MM.1S (cell line): Measurements from ENCODE around the gene DDX28.
A peak's percentile ranks its signal among the peaks of the same experiment; 100 is the strongest.

Experiments
- DNase-seq: peaks from one replicate; pipeline ENCODE4 v3.0.0-alpha.2; 2015
- H2AFZ ChIP-seq: fragments of 300-600 bp; sonication (generic); 2 replicates; pipeline ENCODE4 v1.6.0; 2016; ENCODE audit warnings: antibody characterized with exemption, low read length
- H3F3A ChIP-seq: fragments of 300-600 bp; sonication (generic); 2 replicates; pipeline ENCODE4 v1.6.1; 2016; ENCODE audit warnings: mild to moderate bottlenecking, antibody characterized with exemption, low read length, moderate library complexity, mixed read lengths; ENCODE audit not compliant: insufficient read depth
- H3K27ac ChIP-seq: fragments of 300-600 bp; sonication (generic); 2 replicates; pipeline ENCODE4 v1.5.1; 2016; ENCODE audit warnings: mild to moderate bottlenecking, low read length
- H3K27me3 ChIP-seq: fragments of 300-600 bp; sonication (generic); replicated peaks from 2 replicates; pipeline ENCODE4 v1.6.0; 2016; ENCODE audit warnings: low read length; ENCODE audit not compliant: insufficient read depth
- H3K36me3 ChIP-seq: fragments of 300-600 bp; sonication (generic); replicated peaks from 2 replicates; pipeline ENCODE4 v1.6.1; 2016; ENCODE audit warnings: mild to moderate bottlenecking, low read length, mixed read lengths; ENCODE audit not compliant: insufficient read depth
- H3K4me1 ChIP-seq: fragments of 300-600 bp; sonication (generic); 2 replicates; pipeline ENCODE4 v1.6.1; 2016; ENCODE audit warnings: low read length, mixed read lengths
- H3K4me2 ChIP-seq: fragments of 300-600 bp; sonication (generic); 2 replicates; pipeline ENCODE4 v1.6.0; 2016; ENCODE audit warnings: low read depth, low read length
- H3K4me3 ChIP-seq: fragments of 300-600 bp; sonication (generic); 2 replicates; pipeline ENCODE4 v1.5.1; 2016; ENCODE audit warnings: low read length, mixed read lengths
- H3K79me2 ChIP-seq: fragments of 300-600 bp; sonication (generic); 2 replicates; pipeline ENCODE4 v1.6.1; 2016; ENCODE audit warnings: mixed run types, low read length, mixed read lengths
- H3K9ac ChIP-seq: fragments of 300-600 bp; sonication (generic); 2 replicates; pipeline ENCODE4 v1.6.1; 2016; ENCODE audit warnings: low read length, mixed read lengths
- H3K9me2 ChIP-seq: fragments of 300-600 bp; sonication (generic); replicated peaks from 2 replicates; pipeline ENCODE4 v1.6.1; 2016; ENCODE audit warnings: mild to moderate bottlenecking, low read length, mixed read lengths; ENCODE audit not compliant: insufficient read depth
- H3K9me3 ChIP-seq: fragments of 300-600 bp; sonication (generic); replicated peaks from 2 replicates; pipeline ENCODE4 v1.6.1; 2016; ENCODE audit warnings: mild to moderate bottlenecking, low read length, mixed read lengths; ENCODE audit not compliant: insufficient read depth
- H4K20me1 ChIP-seq: fragments of 300-600 bp; sonication (generic); 2 replicates; pipeline ENCODE4 v1.6.1; 2016; ENCODE audit warnings: mild to moderate bottlenecking, low read length, moderate library complexity, mixed read lengths; ENCODE audit not compliant: insufficient read depth
- EZH2 ChIP-seq: fragments of 300-600 bp; sonication (generic); optimal IDR thresholded peaks from 2 replicates; pipeline ENCODE3; 2017; ENCODE audit warnings: low read depth, mild to moderate bottlenecking, antibody characterized with exemption, low read length, mixed read lengths
- EZH2phosphoT487 ChIP-seq: fragments of 300-600 bp; sonication (generic); IDR thresholded peaks from 2 replicates; pipeline ENCODE4 v1.6.1; 2018; ENCODE audit warnings: antibody characterized with exemption, low read length
- TF ChIP-seq, protein P1 (sequence below): fragments of 300-600 bp; sonication (generic); IDR thresholded peaks from 2 replicates; pipeline ENCODE4 v1.5.1; 2016; ENCODE audit warnings: antibody characterized with exemption, low read length, mixed read lengths

The DDX28 gene, protein sequence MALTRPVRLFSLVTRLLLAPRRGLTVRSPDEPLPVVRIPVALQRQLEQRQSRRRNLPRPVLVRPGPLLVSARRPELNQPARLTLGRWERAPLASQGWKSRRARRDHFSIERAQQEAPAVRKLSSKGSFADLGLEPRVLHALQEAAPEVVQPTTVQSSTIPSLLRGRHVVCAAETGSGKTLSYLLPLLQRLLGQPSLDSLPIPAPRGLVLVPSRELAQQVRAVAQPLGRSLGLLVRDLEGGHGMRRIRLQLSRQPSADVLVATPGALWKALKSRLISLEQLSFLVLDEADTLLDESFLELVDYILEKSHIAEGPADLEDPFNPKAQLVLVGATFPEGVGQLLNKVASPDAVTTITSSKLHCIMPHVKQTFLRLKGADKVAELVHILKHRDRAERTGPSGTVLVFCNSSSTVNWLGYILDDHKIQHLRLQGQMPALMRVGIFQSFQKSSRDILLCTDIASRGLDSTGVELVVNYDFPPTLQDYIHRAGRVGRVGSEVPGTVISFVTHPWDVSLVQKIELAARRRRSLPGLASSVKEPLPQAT

DNA sequence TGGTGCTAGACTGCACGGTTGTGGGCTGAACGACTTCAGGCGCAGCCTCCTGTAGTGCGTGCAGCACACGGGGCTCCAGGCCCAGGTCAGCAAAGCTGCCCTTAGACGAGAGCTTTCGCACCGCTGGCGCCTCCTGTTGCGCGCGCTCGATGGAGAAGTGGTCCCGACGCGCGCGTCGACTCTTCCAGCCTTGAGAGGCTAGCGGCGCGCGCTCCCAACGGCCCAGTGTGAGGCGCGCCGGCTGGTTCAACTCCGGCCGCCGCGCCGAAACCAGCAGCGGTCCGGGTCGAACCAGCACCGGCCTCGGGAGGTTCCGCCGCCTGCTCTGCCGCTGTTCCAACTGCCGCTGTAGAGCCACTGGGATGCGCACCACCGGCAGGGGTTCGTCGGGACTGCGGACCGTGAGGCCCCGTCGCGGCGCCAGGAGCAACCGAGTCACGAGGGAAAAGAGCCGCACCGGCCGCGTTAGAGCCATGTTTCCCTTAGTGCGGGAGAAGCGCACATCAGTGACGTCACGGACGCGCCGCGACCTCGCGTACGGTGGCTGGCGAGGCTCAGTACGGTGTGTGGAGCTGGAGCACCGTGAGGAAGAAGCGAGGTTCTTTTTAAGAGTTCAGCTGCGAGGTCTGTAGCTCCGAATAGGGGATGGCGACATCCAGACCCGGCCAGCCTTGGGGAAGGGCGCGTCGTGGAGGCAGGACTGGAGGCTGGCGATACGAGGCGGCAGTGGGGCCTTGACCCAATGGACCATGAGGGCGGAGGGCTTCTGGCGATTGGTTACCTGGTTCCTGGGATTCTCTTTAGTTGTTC is at the start of gene DDX28, which contains the start of gene DUS2:
Gene DDX28, minus strand, starts transcription at position 505 of the 810 bp plus-strand sequence. Its CDS starts 30 bp downstream, at position 475.
Gene DUS2, plus strand, starts transcription at position 557 of the 810 bp plus-strand sequence. CDS start 14,740 bp downstream, outside the sequence.
- H4K20me1 ChIP-seq = no peaks in the 10 kb centered on the region
- H3K27ac ChIP-seq = peak within 1 kb of the TSS; percentile 62
- H3K9me2 ChIP-seq = no peaks in the 10 kb centered on the region
- H3K4me1 ChIP-seq = 0 out of 2 replicates have a peak, but pooled peaks cover 5% of the 10 kb centered on the region
- DNase-seq = peak; percentile 93
- H3K27me3 ChIP-seq = no peaks in the 10 kb centered on the region
- TF ChIP-seq, protein P1, sequence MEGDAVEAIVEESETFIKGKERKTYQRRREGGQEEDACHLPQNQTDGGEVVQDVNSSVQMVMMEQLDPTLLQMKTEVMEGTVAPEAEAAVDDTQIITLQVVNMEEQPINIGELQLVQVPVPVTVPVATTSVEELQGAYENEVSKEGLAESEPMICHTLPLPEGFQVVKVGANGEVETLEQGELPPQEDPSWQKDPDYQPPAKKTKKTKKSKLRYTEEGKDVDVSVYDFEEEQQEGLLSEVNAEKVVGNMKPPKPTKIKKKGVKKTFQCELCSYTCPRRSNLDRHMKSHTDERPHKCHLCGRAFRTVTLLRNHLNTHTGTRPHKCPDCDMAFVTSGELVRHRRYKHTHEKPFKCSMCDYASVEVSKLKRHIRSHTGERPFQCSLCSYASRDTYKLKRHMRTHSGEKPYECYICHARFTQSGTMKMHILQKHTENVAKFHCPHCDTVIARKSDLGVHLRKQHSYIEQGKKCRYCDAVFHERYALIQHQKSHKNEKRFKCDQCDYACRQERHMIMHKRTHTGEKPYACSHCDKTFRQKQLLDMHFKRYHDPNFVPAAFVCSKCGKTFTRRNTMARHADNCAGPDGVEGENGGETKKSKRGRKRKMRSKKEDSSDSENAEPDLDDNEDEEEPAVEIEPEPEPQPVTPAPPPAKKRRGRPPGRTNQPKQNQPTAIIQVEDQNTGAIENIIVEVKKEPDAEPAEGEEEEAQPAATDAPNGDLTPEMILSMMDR = 0 out of 2 replicates have a peak, but pooled peaks have one; percentile 11
- TF ChIP-seq EZH2phosphoT487 = no peak
- peak within 1 kb of the TSS; percentile 89 for H3K4me2 ChIP-seq
- H3F3A ChIP-seq = peaks cover 9% of the 10 kb centered on the region; the same call in 1 of the 2 replicates
- H3K36me3 ChIP-seq = no peaks in the 10 kb centered on the region
- H3K4me3 ChIP-seq = peak within 1 kb of the TSS; percentile 97
- peak within 1 kb of the TSS; percentile 97 for H2AFZ ChIP-seq
- no peaks in the 10 kb centered on the region for H3K9me3 ChIP-seq
- H3K79me2 ChIP-seq = peaks cover 45% of the 10 kb centered on the region
- peak within 1 kb of the TSS; percentile 95 for H3K9ac ChIP-seq

DNA sequence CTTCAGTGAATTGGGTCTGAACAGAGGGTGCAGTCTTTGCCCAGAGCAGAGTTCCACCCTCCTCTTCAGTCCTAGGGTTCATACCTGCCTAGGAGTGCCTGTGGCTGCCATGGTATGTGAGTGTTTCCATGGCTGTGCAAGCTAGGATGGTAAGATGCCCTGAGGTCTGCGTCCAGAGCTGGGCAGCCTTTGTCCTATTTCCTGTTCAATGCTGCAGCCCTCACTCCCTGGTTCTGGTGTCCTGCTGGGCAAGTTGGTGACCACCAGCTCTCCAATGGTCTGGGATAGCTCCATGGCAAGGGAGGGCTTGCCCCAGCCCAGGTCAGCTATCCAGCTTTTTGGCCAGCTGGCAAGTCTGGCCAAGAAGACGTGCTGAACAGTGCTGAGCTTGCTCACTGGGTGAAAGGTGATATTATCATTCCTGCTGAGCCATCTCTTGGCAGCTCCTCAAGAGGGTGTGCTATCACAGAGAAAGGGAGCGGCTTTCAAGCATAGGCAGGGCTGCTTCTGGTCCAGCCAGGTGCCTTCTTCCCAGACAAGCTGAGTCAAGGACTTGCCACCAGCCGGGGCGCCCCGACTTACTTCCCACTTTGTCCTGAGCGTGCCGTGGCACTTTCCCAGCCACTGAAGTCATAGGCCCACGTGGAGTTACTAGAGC is 49.1 kb upstream of the DDX28 start:
- Histone ChIP-seq H2AFZ (no peak overlapping the region), H3K4me1 (0 out of 2 replicates have a peak, but pooled peaks cover 3% of the 10 kb centered on the region), H3K79me2 (no peaks in the 10 kb centered on the region), H3K9ac (no peak overlapping the region), H3K36me3 (no peaks in the 10 kb centered on the region), H3K27ac (no peak overlapping the region), H3K9me3 (no peaks in the 10 kb centered on the region), H3K9me2 (no peaks in the 10 kb centered on the region), H3K4me3 (no peak overlapping the region), H3K27me3 (no peaks in the 10 kb centered on the region), H3K4me2 (no peak overlapping the region), H3F3A (no peaks in the 10 kb centered on the region), H4K20me1 (no peaks in the 10 kb centered on the region)
- no peak for DNase-seq
- TF ChIP-seq EZH2phosphoT487 = no peak
- no peak for TF ChIP-seq EZH2
- TF ChIP-seq, protein P1 = no peak

DNA sequence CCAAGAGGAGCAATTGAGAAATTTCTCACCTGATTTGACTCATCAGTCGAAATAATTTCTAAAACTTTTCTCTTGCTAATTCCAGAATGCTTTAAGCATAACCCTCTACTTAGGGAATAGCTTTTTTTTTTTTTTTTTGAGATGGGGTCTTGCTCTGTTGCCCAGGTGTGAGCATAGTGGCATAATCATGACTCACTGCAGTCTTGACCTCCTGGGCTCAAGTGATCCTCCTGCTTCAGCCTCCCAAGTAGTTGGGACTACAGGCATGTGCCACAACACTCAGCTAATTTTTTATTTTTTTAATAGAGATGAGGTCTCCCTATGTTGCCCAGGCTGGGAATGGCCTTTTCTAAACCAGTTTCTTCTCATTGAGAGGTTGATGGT is 48.5 kb upstream of the DDX28 start:
- H3K9me3 ChIP-seq = no peaks in the 10 kb centered on the region
- no peak overlapping the region for H3K4me2 ChIP-seq
- no peak overlapping the region for H3K9ac ChIP-seq

More for the DNA sequence above, 48.5 kb upstream of the DDX28 start:
- Histone ChIP-seq H3K4me3 (no peak overlapping the region), H4K20me1 (no peaks in the 10 kb centered on the region), H2AFZ (no peak overlapping the region), H3K27ac (no peak overlapping the region), H3K9me2 (no peaks in the 10 kb centered on the region), H3K27me3 (no peaks in the 10 kb centered on the region), H3F3A (no peaks in the 10 kb centered on the region), H3K36me3 (no peaks in the 10 kb centered on the region), H3K79me2 (no peaks in the 10 kb centered on the region), H3K4me1 (0 out of 2 replicates have a peak, but pooled peaks cover 3% of the 10 kb centered on the region)
- DNase-seq = no peak
- TF ChIP-seq, protein P1 = no peak
- TF ChIP-seq EZH2phosphoT487 (no peak), EZH2 (no peak)
